K562 (cell line): ENCODE data around the gene SREBF1. TPM values are rescaled to one million over a fixed set of nuclear protein-coding genes. Genes with fewer than 3 reads are reported as not detected.

Source experiments
- ARHGAP35 ChIP-seq: fragments of 450-650 bp; IDR thresholded peaks from 2 replicates; pipeline ENCODE4 v1.6.1; 2018; ENCODE audit not compliant: partially characterized antibody
- EP400 ChIP-seq: fragments of 450-650 bp; IDR thresholded peaks from 2 replicates; pipeline ENCODE4 v1.6.1; 2017; ENCODE audit warnings: antibody characterized with exemption, mild to moderate bottlenecking, moderate library complexity
- ETS2 ChIP-seq: IDR thresholded peaks from 2 replicates; pipeline ENCODE4 v1.6.1; 2016; ENCODE audit warnings: borderline replicate concordance, missing genetic modification characterization, mild to moderate bottlenecking, moderate library complexity, missing compliant biosample characterization; ENCODE audit not compliant: poor library complexity, severe bottlenecking
- ETV5 ChIP-seq: sonication (generic); formaldehyde crosslinking; IDR thresholded peaks from 2 replicates; pipeline ENCODE4 v1.4.0; 2020; ENCODE audit warnings: low read depth, mild to moderate bottlenecking, missing genetic modification reagents
- FOXK1 ChIP-seq: sonication (generic); formaldehyde crosslinking; IDR thresholded peaks from 2 replicates; pipeline ENCODE4 v1.8.0; 2022; ENCODE audit warnings: missing genetic modification reagents, mild to moderate bottlenecking, borderline replicate concordance
- GATAD2B ChIP-seq: fragments of 450-650 bp; IDR thresholded peaks from 2 replicates; pipeline ENCODE4 v1.6.1; 2017; ENCODE audit warnings: mild to moderate bottlenecking, borderline replicate concordance
- NR2C2 ChIP-seq, 2 experiments: fragments of 200-800 bp in 1 of 2; sonication (Bioruptor generic) in 1 of 2; sonication (generic) in 1 of 2; formaldehyde crosslinking in 1 of 2; IDR thresholded peaks; 2 replicates each; pipeline versions ENCODE4 v1.6.1 to v1.8.0; 2016 to 2022; ENCODE audit warnings: mild to moderate bottlenecking in 1 of 2, missing compliant biosample characterization in 1 of 2, missing genetic modification characterization in 1 of 2, missing genetic modification reagents in 1 of 2
- PCBP1 ChIP-seq: fragments of 200-400 bp; formaldehyde crosslinking; IDR thresholded peaks from 2 replicates; pipeline ENCODE4 v1.6.1; 2018; ENCODE audit warnings: mild to moderate bottlenecking, low read depth, low read length; ENCODE audit not compliant: poor library complexity, severe bottlenecking
- POLR3G ChIP-seq: IDR thresholded peaks from 2 replicates; pipeline ENCODE4 v1.6.1; 2011; ENCODE audit not compliant: insufficient read length, insufficient replicate concordance; ENCODE audit errors: extremely low read depth
- SMARCA5 ChIP-seq: fragments of 450-650 bp; IDR thresholded peaks from 2 replicates; pipeline ENCODE4 v1.6.1; 2016
- SNRNP70 ChIP-seq: fragments of 200-400 bp; formaldehyde crosslinking; optimal IDR thresholded peaks from 2 replicates; pipeline ENCODE3; 2017; ENCODE audit warnings: low read depth, low read length
- SP2 ChIP-seq: IDR thresholded peaks from 2 replicates; pipeline ENCODE4 v1.6.1; 2011; ENCODE audit warnings: mild to moderate bottlenecking, low read depth, low read length, moderate library complexity; ENCODE audit not compliant: poor library complexity, severe bottlenecking; ENCODE audit errors: extremely low read depth
- SRSF3 ChIP-seq: fragments of 200-400 bp; formaldehyde crosslinking; IDR thresholded peaks from 2 replicates; pipeline ENCODE4 v1.6.1; 2016; ENCODE audit warnings: mild to moderate bottlenecking, low read length, moderate library complexity; ENCODE audit not compliant: insufficient read depth
- TAF7 ChIP-seq: fragments of 450-650 bp; IDR thresholded peaks from 2 replicates; pipeline ENCODE4 v1.6.1; 2016; ENCODE audit warnings: missing genetic modification characterization, missing compliant biosample characterization
- WHSC1 ChIP-seq: IDR thresholded peaks from one replicate; pipeline ENCODE4 v1.6.1; 2012; ENCODE audit warnings: low read length, control low read depth, inconsistent platforms
- ZBTB1 ChIP-seq: sonication (generic); formaldehyde crosslinking; IDR thresholded peaks from 2 replicates; pipeline ENCODE4 v1.8.1; 2023; ENCODE audit warnings: missing genetic modification reagents, low read depth, mild to moderate bottlenecking, borderline replicate concordance
- ZBTB49 ChIP-seq: sonication (generic); formaldehyde crosslinking; IDR thresholded peaks from 2 replicates; pipeline ENCODE4 v1.8.0; 2022; ENCODE audit warnings: missing genetic modification reagents, mild to moderate bottlenecking, borderline replicate concordance
- ZNF830 ChIP-seq: fragments of 250-450 bp; sonication (Bioruptor Pico); IDR thresholded peaks from 2 replicates; pipeline ENCODE4 v1.5.0; 2021; ENCODE audit warnings: mild to moderate bottlenecking
- polyA plus RNA-seq, 8 experiments: library from polyadenylated mRNA; depleted of rRNA in 4 of 8; stranded (reverse) in 5 of 8; unstranded in 3 of 8; fragments of >200 nt; fragmentation: Nextera tagmentation in 2 of 8; fragmentation: Illumina TruSeq in 1 of 8; extraction: Ambion mirVana in 2 of 8; extraction: Trizol in 1 of 8; gene quantifications; 2 replicates each; pipeline versions ENCODE4 v1.2.1 to v1.2.3, GENCODE V29; 2011 to 2014; ENCODE audit warnings: inconsistent platforms in 1 of 8, missing spikeins in 1 of 8
- total RNA-seq, 7 experiments: library from RNA; depleted of rRNA in 6 of 7; stranded (reverse); fragments of >200 nt in 6 of 7; fragmentation: Illumina TruSeq in 2 of 7; extraction: Trizol in 2 of 7; gene quantifications; 2 replicates each; pipeline versions ENCODE4 v1.2.1 to v1.2.3, GENCODE V29; 2011 to 2021; ENCODE audit warnings: low replicate concordance in 1 of 7
- TF ChIP-seq, protein P1 (sequence below): IDR thresholded peaks from 2 replicates; pipeline ENCODE4 v1.6.1; 2012; ENCODE audit warnings: low read depth, low read length, improper control_type of control experiment, borderline replicate concordance
- TF ChIP-seq, protein P2 (sequence below): sonication (generic); formaldehyde crosslinking; IDR thresholded peaks from 2 replicates; pipeline ENCODE4 v1.4.0; 2020; ENCODE audit warnings: mild to moderate bottlenecking, missing genetic modification reagents

The SREBF1 gene
- total and polyA plus RNA-seq, 9 of the 15 experiments (the other 6 are each of a cell fraction or from before 2014, with no cell fraction given), result 1.6 to 169 (median 69.4) TPM

DNA sequence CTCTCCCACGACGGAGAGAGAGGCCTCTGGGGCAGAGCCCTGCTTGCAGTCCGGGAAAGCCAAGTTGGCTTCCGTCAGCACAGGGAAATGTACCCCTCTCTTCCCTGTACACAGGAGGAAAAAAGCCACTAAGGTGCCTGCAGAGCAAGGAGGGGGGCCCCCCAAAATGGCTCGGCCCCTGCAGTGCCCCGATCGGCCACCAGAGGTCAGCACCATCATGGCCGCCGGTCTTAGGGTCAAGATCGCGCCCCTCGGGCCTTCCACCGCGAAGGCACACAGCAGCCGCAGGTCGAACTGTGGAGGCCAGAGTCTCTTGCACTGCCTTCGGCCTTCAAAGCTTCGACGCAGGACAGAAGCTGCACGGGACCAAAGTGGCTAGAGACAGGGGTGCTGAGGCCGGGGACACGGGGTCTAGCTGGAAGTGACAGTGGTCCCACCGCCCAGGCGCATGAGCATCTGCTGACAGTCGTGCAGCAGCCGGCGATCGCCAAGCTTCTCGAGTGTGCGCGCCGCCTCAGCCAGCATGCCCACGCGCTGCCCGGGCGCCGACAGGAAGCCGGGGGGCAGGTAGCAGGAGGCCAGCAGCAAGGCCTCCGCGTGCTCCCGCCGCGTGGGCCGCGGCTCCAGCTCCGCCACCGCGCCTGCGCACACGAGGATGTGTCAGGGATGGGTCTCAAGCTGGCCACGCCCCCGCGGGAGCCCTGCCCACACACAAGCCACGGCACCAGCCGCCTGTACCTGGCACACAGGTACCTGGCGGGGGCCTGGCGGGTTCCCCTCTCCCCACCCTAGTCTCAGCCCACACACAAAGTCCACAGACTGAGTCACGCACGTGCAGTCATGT, 24.4 kb downstream of the SREBF1 start (continued):
- TF ChIP-seq SRSF3 (no peak), TAF7 (no peak), ZBTB49 (no peak), ARHGAP35 (no peak), ZBTB1 (CRISPR knock-in tag) (no peak), ETV5 (CRISPR knock-in tag) (no peak), NR2C2 (CRISPR knock-in tag; IDR thresholded peaks at IDR 0.05) (peak; percentile 70; the same call in 1 of the 2 replicates), NR2C2 (tag; IDR thresholded peaks at IDR 0.05) (peak; percentile 64), PCBP1 (no peak), EP400 (no peak), FOXK1 (CRISPR knock-in tag) (no peak), GATAD2B (no peak), ZNF830 (CRISPR knock-in tag) (no peak), SNRNP70 (no peak), SP2 (no peak), POLR3G (no peak), WHSC1 (no peak), ETS2 (tag) (no peak), SMARCA5 (no peak)
- TF ChIP-seq, protein P1, sequence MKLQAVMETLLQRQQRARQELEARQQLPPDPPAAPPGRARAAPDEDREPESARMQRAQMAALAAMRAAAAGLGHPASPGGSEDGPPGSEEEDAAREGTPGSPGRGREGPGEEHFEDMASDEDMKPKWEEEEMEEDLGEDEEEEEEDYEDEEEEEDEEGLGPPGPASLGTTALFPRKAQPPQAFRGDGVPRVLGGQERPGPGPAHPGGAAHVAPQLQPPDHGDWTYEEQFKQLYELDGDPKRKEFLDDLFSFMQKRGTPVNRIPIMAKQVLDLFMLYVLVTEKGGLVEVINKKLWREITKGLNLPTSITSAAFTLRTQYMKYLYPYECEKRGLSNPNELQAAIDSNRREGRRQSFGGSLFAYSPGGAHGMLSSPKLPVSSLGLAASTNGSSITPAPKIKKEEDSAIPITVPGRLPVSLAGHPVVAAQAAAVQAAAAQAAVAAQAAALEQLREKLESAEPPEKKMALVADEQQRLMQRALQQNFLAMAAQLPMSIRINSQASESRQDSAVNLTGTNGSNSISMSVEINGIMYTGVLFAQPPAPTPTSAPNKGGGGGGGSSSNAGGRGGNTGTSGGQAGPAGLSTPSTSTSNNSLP, result no peak
- TF ChIP-seq, protein P2, sequence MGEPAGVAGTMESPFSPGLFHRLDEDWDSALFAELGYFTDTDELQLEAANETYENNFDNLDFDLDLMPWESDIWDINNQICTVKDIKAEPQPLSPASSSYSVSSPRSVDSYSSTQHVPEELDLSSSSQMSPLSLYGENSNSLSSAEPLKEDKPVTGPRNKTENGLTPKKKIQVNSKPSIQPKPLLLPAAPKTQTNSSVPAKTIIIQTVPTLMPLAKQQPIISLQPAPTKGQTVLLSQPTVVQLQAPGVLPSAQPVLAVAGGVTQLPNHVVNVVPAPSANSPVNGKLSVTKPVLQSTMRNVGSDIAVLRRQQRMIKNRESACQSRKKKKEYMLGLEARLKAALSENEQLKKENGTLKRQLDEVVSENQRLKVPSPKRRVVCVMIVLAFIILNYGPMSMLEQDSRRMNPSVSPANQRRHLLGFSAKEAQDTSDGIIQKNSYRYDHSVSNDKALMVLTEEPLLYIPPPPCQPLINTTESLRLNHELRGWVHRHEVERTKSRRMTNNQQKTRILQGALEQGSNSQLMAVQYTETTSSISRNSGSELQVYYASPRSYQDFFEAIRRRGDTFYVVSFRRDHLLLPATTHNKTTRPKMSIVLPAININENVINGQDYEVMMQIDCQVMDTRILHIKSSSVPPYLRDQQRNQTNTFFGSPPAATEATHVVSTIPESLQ (CRISPR knock-in tag), result no peak
